NCI-H2196 (cell line): ENCODE data around the gene RILPL1.
"Not testable (repeated sequence)": the region's sequence is repeated elsewhere in the genome, so short reads cannot be mapped to it uniquely, and the experiment has no call there.

Source experiments
- DNase-seq: peaks from one replicate; lab custom pipeline; 2025; ENCODE audit not compliant: unreplicated experiment; lab: John Stamatoyannopoulos, UW

Gene RILPL1

GRCh38 chr12:123472438-123472849 is 61.1 kb downstream of the RILPL1 start:
- DNase-seq: no peak

- no peak for DNase-seq
These were observed 62.0 kb downstream of the RILPL1 start for GRCh38 chr12:123471374-123472068.

GRCh38 chr12:123469978-123470377 is 63.5 kb downstream of the RILPL1 start:
- DNase-seq: no peak

GRCh38 chr12:123468786-123469185 is 64.7 kb downstream of the RILPL1 start:
- DNase-seq: no peak

GRCh38 chr12:123465084-123465483 is 68.4 kb downstream of the RILPL1 start:
- DNase-seq: no peak

GRCh38 chr12:123463174-123463573 is 70.3 kb downstream of the RILPL1 start:
- DNase-seq: not testable (repeated sequence)

GRCh38 chr12:123457980-123458779 is 75.3 kb downstream of the RILPL1 start, which contains the start of gene SNRNP35:
Gene SNRNP35 (plus strand): TSS chr12:123458139. CDS start chr12:123465541, 7,402 bp downstream.
- DNase-seq: peak; percentile 70

- DNase-seq: no peak
These were observed 80.4 kb downstream of the RILPL1 start for GRCh38 chr12:123453165-123453564.

GRCh38 chr12:123452276-123452550 is 81.3 kb downstream of the RILPL1 start:
- not testable (repeated sequence) for DNase-seq

GRCh38 chr12:123450636-123451035 is 82.9 kb downstream of the RILPL1 start:
- no peak for DNase-seq

GRCh38 chr12:123449856-123450255 is 83.7 kb downstream of the RILPL1 start:
- DNase-seq: no peak

GRCh38 chr12:123449249-123449733 is 84.2 kb downstream of the RILPL1 start:
- no peak for DNase-seq

- DNase-seq: no peak
These were observed 87.2 kb downstream of the RILPL1 start for GRCh38 chr12:123446333-123446713.

- no peak for DNase-seq
These were observed 87.9 kb downstream of the RILPL1 start for GRCh38 chr12:123445388-123446332.

- DNase-seq: no peak
These were observed 89.2 kb downstream of the RILPL1 start for GRCh38 chr12:123444092-123445026.

- no peak for DNase-seq
These were observed 90.7 kb downstream of the RILPL1 start for GRCh38 chr12:123442774-123443173.

GRCh38 chr12:123441523-123442164 is 91.9 kb downstream of the RILPL1 start:
- DNase-seq: no peak

GRCh38 chr12:123436017-123436964 is 97.2 kb downstream of the RILPL1 start, which contains the start of gene RILPL2:
Gene RILPL2 (minus strand): TSS chr12:123436684. CDS start chr12:123436420, 264 bp downstream.
- peak; percentile 65 for DNase-seq
